Panc1 (cell line): ENCODE measurements around the gene ARID5B.

ENCODE experiments used
- CTCF ChIP-seq: fragments of 450-650 bp; IDR thresholded peaks from 2 replicates; pipeline ENCODE4 v1.5.1; 2017; ENCODE audit warnings: mild to moderate bottlenecking
- REST ChIP-seq, 2 experiments: IDR thresholded peaks; 2 replicates each; pipeline ENCODE4 v1.6.1; 2011 to 2012; ENCODE audit warnings: low read depth in 2 of 2, control low read depth in 1 of 2, low read length in 1 of 2, mild to moderate bottlenecking in 1 of 2, moderate library complexity in 1 of 2; ENCODE audit not compliant: insufficient read depth in 1 of 2
- SIN3A ChIP-seq: IDR thresholded peaks from 2 replicates; pipeline ENCODE4 v1.6.1; 2012; ENCODE audit warnings: low read depth, mild to moderate bottlenecking, low read length, moderate library complexity, borderline replicate concordance; ENCODE audit not compliant: insufficient read depth

- TF ChIP-seq CTCF (no peak), REST (IDR thresholded peaks at IDR 0.05; ENCODE audit: insufficient read depth in 1 of 2, low read depth in 2 of 2, low read length in 1 of 2) (no peak), SIN3A (no peak)
These were observed 167.0 kb downstream of the ARID5B start for GRCh38 chr10:62068464-62068863.
